ENCODE measurements around the gene ITGA6. TPM values are rescaled to one million over a fixed set of nuclear protein-coding genes. Genes with fewer than 3 reads are reported as not detected.

The ITGA6 gene
- total RNA-seq, 1 donor from 2014 or later, result 70.4 TPM

DNA sequence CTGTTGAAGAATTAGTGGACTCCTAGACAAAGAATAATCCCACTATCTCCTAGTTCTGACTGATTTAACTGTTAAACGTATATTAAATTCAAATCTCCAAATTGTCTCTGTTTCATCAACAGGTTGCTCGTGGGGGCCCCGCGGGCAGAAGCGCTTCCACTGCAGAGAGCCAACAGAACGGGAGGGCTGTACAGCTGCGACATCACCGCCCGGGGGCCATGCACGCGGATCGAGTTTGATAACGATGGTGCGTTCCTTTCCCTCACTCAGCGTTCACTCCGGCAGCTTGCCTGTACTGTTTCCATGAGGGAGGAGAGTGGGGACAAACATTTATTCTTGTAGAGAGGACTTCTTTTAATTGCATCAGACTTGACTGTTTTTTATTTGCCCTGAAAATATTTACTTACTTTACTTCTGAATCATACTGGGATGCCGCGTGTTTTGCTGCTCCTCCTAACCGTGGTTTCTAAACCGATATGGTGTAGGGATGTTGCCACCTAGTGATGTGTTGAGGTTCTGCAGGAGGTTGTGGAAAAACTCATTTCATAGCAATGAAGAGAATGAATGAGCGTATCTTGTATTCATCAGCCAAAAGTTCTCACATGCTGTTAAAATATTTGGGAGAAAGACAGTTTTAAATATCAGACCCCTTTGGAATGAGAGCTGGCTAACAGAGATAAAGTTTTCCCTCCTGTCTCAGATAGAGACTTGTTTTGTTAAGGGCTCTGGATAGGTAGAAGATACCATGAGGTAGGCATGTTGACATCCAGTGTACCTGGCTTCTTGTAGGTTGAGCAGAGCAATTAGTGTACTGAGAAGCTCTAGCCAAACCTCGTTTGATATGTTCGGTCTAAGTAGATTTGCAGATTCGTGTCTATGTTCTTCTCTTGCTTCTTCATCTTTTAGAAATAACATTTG, 38.3 kb downstream of the ITGA6 start:
- intact Hi-C loops (cut with DNase I), result loop anchor here (10.0 kb wide), 1 partner anchor 291 kb away; no protein-coding TSS in a partner anchor
- DNase-seq (peak; percentile 54), ATAC-seq (peak; percentile 83 to 84)
- peak overlapping the region; percentile 18 for H3K4me3 ChIP-seq
- H3K9me3 ChIP-seq, result no peaks in the 10 kb centered on the region
- H3K4me1 ChIP-seq, result peaks cover 47% of the 10 kb centered on the region
- H3K27ac ChIP-seq, result no peak overlapping the region
- peaks cover 4% of the 10 kb centered on the region for H3K27me3 ChIP-seq (ENCODE audit: low read depth)
- TF ChIP-seq, protein P1, sequence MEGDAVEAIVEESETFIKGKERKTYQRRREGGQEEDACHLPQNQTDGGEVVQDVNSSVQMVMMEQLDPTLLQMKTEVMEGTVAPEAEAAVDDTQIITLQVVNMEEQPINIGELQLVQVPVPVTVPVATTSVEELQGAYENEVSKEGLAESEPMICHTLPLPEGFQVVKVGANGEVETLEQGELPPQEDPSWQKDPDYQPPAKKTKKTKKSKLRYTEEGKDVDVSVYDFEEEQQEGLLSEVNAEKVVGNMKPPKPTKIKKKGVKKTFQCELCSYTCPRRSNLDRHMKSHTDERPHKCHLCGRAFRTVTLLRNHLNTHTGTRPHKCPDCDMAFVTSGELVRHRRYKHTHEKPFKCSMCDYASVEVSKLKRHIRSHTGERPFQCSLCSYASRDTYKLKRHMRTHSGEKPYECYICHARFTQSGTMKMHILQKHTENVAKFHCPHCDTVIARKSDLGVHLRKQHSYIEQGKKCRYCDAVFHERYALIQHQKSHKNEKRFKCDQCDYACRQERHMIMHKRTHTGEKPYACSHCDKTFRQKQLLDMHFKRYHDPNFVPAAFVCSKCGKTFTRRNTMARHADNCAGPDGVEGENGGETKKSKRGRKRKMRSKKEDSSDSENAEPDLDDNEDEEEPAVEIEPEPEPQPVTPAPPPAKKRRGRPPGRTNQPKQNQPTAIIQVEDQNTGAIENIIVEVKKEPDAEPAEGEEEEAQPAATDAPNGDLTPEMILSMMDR (IDR thresholded peaks at IDR 0.05), result peak; percentile 82
- H3K36me3 ChIP-seq, result no peaks in the 10 kb centered on the region

DNA sequence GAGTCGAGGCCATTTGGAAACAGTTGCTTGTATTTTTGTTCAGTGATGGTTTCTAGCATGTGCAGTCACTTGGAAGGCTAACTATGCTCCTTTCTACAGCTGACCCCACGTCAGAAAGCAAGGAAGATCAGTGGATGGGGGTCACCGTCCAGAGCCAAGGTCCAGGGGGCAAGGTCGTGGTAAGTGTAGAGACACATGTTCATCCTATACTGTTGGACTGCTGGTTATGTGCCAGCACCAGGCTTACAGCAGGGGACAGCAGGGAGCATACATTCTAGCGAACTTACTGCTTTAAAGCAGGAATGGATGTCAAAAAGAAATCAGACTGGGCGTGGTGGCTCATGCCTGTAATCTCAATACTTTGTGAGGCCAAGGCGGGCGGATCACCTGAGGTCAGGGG, 40.0 kb downstream of the ITGA6 start:
- H3K27me3 ChIP-seq (ENCODE audit: low read depth), result peaks cover 2% of the 10 kb centered on the region
- no peak for DNase-seq
- no peak for ATAC-seq
- peaks cover 6% of the 10 kb centered on the region for H3K36me3 ChIP-seq
- no peaks in the 10 kb centered on the region for H3K9me3 ChIP-seq
- intact Hi-C loops (cut with DNase I), result loop anchor here (10.0 kb wide), 1 partner anchor 293 kb away; no protein-coding TSS in a partner anchor
- H3K4me3 ChIP-seq, result no peak overlapping the region
- peaks cover 30% of the 10 kb centered on the region for H3K4me1 ChIP-seq
- no peak overlapping the region for H3K27ac ChIP-seq
- TF ChIP-seq, protein P1 (IDR thresholded peaks at IDR 0.05), result no peak

DNA sequence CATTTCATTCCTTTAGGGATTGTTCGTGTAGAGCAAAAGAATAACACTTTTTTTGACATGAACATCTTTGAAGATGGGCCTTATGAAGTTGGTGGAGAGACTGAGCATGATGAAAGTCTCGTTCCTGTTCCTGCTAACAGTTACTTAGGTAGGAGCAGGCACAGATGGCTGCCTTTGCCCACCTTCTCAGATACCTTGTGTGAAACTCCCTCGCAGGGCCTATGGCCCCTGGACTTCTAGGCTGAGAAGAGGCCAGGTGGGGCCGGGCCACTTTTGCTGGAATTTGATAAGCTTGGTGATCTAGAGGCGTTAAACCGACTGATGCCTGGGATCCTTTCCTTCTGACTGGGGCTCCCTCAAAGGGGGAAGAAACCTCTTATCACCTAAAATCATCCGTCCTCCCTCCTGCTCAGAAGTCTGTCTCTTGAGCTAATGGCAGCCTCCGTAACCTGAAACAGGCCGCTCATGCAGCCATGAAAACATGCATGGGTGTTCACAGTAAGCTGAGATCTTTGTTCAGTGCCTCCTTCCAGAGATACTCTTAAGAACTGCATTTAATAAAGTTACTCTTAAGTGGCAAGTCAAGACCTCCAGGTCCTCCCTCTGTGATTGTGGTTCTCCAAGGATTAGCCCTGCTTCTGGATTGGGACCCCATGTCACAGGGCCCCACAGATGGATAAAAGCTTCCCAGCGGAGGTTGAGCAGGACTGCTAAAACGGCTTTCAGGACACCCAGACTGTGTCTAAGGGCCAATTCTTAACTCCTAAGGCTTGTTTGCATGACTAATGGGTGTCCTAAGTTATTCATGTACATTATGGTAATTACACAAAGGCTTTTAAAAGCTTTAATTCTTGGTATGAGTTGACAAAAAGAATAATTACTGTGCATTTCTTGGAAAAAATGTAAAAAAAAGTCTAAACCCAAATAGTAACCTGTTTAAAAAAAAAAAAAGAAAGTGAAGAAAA, 43.9 kb downstream of the ITGA6 start:
- Histone ChIP-seq H3K36me3 (peaks cover 10% of the 10 kb centered on the region), H3K27me3 (ENCODE audit: low read depth) (no peaks in the 10 kb centered on the region), H3K27ac (no peak overlapping the region), H3K4me3 (no peak overlapping the region), H3K9me3 (no peaks in the 10 kb centered on the region), H3K4me1 (no peaks in the 10 kb centered on the region)
- TF ChIP-seq, protein P1 (IDR thresholded peaks at IDR 0.05), result no peak
- intact Hi-C loops (cut with DNase I), result no loop called here
- DNase-seq (no peak), ATAC-seq (no peak)

DNA sequence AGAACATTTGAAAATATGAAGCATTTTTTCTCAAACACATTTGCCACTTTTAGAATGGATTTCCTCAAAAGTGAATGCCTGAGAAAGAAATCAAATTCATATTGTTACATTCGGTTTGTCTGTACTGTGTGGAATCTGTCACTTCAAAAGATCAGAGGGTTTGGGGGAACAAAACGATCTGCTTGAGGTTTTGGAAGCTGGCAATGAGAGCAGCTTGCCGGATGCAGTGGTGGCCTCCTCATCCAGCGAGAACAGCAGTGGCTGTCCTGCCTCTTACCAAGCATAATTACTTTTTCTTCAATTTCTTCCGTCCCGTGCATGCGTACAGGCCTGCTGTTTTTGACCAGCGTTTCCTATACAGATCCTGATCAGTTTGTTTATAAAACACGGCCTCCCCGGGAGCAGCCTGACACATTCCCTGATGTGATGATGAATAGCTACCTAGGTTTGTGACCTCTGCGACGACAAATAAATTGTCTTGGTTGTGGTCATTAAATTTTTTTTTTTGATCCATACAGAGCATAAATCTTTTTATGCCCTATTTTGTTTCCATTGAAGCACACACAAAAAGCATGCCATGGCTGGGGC, 45.2 kb downstream of the ITGA6 start:
- no peak for ATAC-seq
- Histone ChIP-seq H3K27me3 (ENCODE audit: low read depth) (no peaks in the 10 kb centered on the region), H3K9me3 (no peaks in the 10 kb centered on the region), H3K36me3 (peaks cover 10% of the 10 kb centered on the region), H3K4me3 (no peak overlapping the region), H3K4me1 (no peaks in the 10 kb centered on the region), H3K27ac (no peak overlapping the region)
- intact Hi-C loops (cut with DNase I), result no loop called here
- DNase-seq, result no peak
- TF ChIP-seq, protein P1 (IDR thresholded peaks at IDR 0.05), result no peak

DNA sequence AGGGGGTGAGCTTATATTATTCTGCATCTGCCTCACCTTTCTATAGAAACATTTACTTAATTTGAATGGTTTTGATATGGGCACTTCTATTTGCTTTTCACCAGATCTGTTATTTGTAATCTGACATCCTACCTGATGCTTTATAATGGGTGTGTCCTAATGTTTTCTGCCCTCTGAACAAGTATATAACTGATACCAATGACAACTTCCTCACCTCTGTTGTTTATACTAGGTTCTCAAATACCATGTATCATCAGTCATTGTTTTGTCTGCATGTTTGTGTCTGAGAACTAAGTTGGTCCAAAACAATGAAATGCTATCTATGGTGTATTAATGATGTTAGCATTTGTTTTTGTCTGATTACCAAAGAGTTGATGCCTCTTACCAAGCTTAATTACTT, 45.8 kb downstream of the ITGA6 start:
- DNase-seq (no peak), ATAC-seq (no peak)
- Histone ChIP-seq H3K4me1 (no peaks in the 10 kb centered on the region), H3K27me3 (ENCODE audit: low read depth) (no peaks in the 10 kb centered on the region), H3K9me3 (no peaks in the 10 kb centered on the region), H3K27ac (no peak overlapping the region), H3K4me3 (no peak overlapping the region), H3K36me3 (peaks cover 10% of the 10 kb centered on the region)
- intact Hi-C loops (cut with DNase I), result no loop called here
- TF ChIP-seq, protein P1 (IDR thresholded peaks at IDR 0.05), result no peak
